Measurements from ENCODE around the gene SP7.
A peak's percentile ranks its signal among the peaks of the same experiment; 100 is the strongest.
"Not testable (repeated sequence)": the region's sequence is repeated elsewhere in the genome, so short reads cannot be mapped to it uniquely, and the experiment has no call there.

Gene SP7

GRCh38 chr12:53347905-53348304, 11.8 kb upstream of the SP7 start:
- no peak for FAIRE-seq
- DNase-seq (ENCODE audit: low spot score), result no peak

DNA sequence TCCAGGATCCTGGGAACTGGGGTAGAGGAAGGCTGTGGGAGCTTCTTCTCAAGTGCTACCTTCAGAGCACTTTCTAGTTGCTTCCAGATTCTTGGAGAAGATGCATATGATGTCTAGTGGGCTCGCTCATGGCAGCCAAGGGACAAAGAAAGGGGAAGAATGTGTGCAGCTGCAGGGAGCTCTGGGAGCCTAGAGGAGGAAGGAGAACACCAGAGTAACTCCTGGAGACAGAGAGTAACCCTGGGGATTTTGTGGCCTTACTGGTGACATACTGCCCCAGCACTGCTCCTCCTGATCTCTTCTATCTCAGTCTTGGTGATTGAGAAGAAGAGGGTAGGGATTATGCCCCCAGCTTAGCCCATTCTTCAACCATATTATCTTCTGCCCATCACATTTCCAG, 10.3 kb upstream of the SP7 start:
- DNase-seq (ENCODE audit: low spot score) (no peak), FAIRE-seq (no peak)

DNA sequence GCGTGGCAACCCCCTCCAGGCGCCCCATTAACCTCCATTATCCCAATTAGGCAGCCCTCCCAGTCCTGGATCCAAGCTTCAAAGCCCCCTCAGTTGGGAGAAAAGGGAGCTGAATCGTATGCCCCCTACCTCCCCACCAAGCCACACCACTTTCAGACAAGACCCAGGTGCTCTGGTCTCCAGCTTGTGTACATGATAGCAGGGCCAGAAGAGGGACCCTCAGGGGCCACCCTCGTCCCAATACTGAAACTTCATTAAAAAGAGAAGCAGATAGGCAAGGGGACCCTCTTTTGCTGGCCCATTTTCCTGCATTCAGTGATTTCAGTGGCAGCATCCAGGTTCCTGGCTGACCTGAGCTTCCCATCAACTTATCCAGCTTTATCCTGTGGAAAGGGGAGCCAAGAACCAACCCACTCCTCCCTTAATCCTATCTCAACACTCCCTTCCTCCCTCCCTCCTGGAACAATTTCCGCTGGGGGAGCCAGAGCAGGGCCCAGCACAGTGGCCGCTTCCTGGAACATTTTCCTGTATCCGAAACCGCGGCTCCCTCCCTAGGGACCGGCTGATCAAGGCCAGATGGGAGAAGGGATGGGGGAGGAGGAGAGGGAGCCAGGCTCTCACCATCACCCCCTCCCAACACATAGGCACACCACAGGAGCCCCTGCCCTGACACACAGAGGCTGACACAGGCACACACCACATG, 9.5 kb upstream of the SP7 start:
- FAIRE-seq, result no peak
- DNase-seq (ENCODE audit: low spot score), result no peak

GRCh38 chr12:53344824-53345485, 8.8 kb upstream of the SP7 start:
- DNase-seq (ENCODE audit: low spot score) (peak; percentile 81), FAIRE-seq (no peak)

- no peak for FAIRE-seq
- DNase-seq (ENCODE audit: low spot score), result no peak
These were observed 8.3 kb upstream of the SP7 start for GRCh38 chr12:53344487-53344823.

DNA sequence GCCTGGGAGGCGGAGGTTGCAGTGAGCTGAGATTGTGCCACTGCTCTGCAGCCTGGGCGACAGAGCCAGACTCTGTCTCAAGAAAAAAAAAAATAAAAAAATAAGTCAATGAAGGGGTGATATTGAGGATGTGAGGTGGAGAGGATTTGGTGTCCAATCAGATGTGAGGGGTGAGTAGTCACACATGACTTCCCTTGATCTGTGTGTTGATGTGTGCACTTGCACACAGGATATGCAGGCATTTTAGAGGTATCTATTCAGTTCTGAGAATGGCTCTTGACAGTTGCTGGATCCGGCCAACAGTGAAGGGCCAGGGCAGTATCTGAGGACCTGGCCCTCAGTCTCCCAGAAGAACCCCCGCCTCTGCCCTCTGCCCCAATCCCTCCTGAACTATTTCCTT, 7.8 kb upstream of the SP7 start:
- FAIRE-seq (no peak), DNase-seq (ENCODE audit: low spot score) (no peak)

DNA sequence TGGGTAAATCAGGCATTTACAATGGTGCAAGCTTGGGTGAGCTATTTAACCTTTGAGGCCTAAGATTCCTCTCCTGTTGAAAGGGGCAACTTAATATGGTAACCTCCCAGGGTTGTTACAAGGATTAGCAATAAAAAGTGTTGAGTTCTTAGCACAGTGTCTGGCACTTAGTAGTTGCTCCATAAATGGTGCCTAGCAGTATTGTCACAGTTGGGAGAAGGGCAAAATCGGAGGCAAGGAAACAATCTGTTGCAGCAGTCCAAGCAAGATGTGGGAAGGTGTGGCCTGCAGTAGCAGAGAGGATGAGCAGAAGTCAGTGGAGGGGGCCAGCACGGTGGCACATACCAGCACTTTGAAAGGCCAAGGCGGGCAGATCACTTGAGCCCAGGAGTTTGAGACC, 7.3 kb upstream of the SP7 start:
- DNase-seq (ENCODE audit: low spot score) (no peak), FAIRE-seq (no peak)

- FAIRE-seq, result no peak
- no peak for DNase-seq (ENCODE audit: low spot score)
These were observed 4.2 kb upstream of the SP7 start for GRCh38 chr12:53340398-53340797.

- FAIRE-seq (no peak), DNase-seq (ENCODE audit: low spot score) (no peak)
These were observed 2.8 kb upstream of the SP7 start for GRCh38 chr12:53338916-53339315.

DNA sequence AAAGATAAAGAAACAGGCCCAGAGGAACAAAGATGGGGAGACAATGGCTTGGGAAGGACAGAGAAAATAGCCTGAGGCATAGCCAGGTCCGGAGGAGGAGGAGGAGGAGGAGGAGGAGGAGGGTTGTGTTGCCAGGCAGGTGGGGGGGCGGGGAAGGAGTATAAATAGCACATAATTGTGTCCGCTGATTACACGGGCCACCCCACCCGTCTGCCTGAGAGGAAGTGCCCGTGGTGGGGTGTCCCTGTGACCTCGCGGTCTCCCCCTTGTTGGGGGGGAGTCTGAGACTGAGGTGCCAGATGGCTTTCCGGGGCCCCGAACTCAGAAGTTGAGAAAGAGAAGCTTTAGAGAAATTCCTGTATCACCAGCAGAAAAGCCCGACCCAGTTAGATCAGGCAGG, 1.9 kb upstream of the SP7 start:
- DNase-seq (ENCODE audit: low spot score) (no peak), FAIRE-seq (no peak)

- no peak for DNase-seq (ENCODE audit: low spot score)
- FAIRE-seq, result no peak
These were observed 1.3 kb downstream of the SP7 start for GRCh38 chr12:53334822-53335221.

DNA sequence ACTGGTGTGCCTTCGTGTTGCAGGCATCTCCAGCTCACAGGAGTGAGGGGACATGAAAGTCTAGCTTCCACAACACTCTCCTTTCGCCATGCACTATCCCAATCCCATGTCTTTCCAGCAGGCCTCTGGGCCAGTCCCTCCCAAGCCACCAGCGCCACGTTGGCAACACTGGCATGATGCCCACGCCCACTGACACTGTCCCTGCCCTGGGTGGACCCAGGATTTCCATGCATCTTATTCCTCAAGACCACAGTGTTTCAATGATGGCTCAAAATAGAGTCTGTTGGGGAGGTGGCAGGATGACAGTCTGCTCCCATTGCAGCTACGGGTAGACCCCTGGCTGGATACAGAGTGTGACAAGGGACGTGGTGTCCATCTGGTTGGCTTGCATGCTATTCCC, 2.3 kb downstream of the SP7 start:
- FAIRE-seq (no peak), DNase-seq (ENCODE audit: low spot score) (no peak)

DNA sequence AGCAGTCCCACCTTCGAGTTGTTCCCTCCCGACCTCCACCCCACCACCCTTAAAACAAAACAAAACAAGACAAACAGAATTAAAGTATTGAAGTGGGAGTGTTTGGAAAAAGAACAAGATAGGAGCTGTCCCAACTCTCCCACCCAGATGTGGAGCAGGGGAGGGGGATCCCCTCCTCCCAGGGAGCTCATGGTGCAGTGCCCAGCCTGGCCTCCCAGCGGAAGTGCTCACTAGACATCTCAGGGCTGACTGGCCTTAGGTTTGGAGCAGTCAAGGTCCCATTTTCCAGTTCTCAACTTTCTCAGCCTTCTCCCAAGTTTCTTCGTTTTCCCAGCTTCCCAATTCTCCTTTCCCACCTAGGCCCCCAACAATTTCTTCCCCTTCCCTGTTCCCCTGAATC, 2.9 kb downstream of the SP7 start:
- FAIRE-seq, result no peak

DNA sequence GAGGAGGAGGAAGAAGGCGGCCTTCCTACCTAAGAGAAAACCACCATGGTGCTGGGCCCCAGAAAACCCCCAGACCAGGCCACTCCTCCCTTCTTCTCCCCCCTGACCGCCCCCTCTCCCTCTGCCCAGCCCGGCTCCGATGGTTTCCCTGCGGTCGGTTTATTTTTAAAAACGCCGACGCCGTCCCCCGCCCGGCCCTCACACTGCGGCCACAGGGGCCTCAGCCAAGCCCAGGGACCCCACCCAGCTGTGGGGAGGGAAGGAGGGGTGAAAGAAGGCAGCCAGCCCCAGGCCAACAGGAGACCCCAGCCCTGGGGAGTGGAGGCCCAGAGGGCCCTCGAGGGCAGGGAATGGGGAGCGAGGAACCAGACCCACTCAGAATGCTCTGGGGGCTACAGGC, 3.4 kb downstream of the SP7 start:
- no peak for FAIRE-seq

More for the DNA sequence above, 2.9 kb downstream of the SP7 start:
- DNase-seq (ENCODE audit: low spot score), result no peak

GRCh38 chr12:53332339-53332738, 3.8 kb downstream of the SP7 start:
- not testable (repeated sequence) for DNase-seq (ENCODE audit: low spot score); FAIRE-seq

More for the DNA sequence above, 3.4 kb downstream of the SP7 start:
- no peak for DNase-seq (ENCODE audit: low spot score)

- no peak for DNase-seq (ENCODE audit: low spot score)
- FAIRE-seq, result no peak
These were observed 5.5 kb downstream of the SP7 start for GRCh38 chr12:53330671-53331070.

DNA sequence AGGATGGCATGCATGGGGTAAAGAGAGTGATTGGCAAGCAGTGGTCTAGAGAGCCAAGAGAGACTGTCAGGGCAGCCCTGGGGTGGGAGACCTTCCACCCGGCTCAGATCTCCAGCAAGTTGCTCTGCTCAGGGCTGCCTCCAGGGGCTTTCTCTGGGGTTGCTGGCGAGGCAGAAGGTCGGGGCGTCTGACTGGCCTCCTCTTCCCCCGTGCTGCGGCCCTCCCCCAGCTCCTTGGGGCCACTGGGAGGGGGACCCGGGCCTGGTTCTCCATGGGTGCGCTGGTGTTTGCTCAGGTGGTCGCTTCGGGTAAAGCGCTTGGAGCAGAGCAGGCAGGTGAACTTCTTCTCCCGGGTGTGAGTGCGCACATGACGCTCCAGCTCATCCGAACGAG, 8.1 kb downstream of the SP7 start:
- FAIRE-seq, result no peak
- DNase-seq (ENCODE audit: low spot score), result no peak

DNA sequence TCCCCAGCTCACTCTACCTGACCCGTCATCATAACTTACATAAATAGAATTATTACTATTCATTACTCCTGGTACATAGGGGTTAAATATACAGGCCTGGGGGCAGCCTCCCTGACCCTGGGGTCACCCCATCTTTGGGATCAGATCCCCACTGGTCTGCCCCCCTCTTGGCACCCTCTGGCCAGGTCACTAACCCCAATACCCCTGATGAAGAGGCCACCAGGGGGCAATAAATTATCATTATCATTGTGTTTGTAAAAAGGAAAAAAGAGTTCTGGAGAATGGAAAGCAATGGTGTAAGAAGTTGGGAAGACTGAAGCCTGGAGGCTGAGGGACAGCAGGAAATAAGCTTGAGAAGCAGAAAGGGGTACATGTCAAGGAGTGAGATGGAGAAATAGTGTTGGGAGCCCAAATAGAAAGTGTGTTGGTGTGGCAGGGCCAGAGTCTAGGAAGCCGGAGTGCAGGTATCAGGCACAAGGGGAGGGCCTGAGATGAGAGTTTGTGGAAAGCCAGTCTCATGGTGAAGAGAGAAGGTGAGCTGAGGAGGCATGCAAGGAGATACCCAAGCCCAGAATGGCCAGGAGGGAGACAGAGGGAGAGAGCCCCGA, 8.6 kb downstream of the SP7 start:
- no peak for DNase-seq (ENCODE audit: low spot score)
- no peak for FAIRE-seq

- FAIRE-seq (no peak), DNase-seq (ENCODE audit: low spot score) (no peak)
These were observed 9.5 kb downstream of the SP7 start for GRCh38 chr12:53326460-53327185.

DNA sequence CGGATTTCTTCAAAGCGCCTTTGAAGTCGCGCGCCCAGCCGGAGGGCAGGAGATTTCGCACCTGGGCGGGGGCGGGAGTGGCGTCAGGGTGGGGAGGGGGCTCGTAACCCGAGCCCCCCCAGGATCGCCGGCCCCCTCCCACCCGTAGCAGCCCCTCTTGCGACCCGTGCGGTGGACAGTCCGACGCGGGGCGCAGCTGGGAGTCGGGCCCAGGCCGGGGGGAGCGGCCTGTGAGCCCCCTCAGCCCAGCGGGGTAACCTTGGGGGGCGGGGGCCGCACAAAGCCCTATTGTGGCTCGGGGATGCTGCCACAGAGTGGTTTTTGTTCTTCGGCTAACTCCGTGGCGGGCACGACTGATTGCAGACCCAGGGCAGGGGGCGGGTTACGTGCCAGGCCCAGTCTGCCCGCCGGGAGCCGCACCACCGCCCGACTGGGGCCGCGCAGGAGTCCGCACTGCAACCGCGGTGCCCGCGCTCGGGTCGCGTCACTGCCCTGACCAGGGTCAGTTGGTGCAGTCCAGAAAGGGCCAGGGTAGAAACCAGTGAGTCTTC, 10.6 kb downstream of the SP7 start:
- FAIRE-seq, result no peak
- DNase-seq (ENCODE audit: low spot score), result no peak

DNA sequence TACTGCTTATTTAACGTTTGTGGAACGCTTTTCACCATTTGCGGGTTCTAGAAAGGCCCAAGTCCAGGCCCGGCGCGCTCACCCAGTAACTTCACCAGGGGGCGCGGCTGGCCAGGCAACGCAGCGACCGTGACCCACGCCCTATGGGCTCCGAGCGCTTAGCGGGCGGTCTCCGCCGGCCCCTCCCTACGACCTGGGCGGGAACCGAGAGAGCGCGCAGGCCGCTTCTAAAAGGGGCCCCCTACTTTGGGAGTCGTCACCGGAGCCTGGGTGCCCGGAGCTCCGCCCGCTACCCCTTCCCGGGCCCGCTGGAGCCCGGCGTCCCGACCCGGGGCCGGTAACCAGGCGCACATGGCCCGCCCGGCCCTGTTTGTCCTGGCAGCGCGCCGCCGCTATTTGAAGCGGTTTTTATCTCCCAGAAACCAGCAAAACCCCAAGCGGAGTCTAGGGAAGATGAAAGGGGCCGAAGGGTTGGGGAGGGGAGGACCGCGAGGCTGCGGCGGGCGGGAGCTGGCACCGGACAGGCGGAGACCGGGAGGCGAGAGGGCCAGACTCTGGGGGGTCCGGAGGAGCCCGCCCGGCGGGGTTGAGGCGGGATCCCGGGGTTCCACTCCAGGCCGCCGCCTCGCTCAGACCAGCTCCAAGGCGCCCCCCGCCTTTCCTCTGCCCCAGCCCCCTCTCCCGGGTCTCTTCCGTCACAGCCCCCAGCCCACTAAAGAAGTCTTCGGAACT, 11.2 kb downstream of the SP7 start:
- DNase-seq (ENCODE audit: low spot score) (peak; percentile 96), FAIRE-seq (no peak)
